Measurements from ENCODE around the gene CRKL. TPM values are rescaled to one million over a fixed set of nuclear protein-coding genes. Genes with fewer than 3 reads are reported as not detected.

CRKL gene
- total and polyA plus RNA-seq, 12 donors = 15.6 to 69.1 (median 43.3) TPM

- Histone ChIP-seq H3K9me3 (replicated peaks in 1 of 3) (no peaks in the 10 kb centered on the region), H3K4me1 (replicated peaks in 1 of 2) (peaks cover 3 to 4% of the 10 kb centered on the region in 2 donors), H3K27ac (no peak overlapping the region), H3K4me3 (no peak overlapping the region), H3K36me3 (replicated peaks in 1 of 2) (no peaks in the 10 kb centered on the region), H3K27me3 (no peaks in the 10 kb centered on the region)
- DNase-seq = no peak
- no peak for TF ChIP-seq POLR2A (IDR thresholded peaks at IDR 0.05)
- TF ChIP-seq, protein P1, sequence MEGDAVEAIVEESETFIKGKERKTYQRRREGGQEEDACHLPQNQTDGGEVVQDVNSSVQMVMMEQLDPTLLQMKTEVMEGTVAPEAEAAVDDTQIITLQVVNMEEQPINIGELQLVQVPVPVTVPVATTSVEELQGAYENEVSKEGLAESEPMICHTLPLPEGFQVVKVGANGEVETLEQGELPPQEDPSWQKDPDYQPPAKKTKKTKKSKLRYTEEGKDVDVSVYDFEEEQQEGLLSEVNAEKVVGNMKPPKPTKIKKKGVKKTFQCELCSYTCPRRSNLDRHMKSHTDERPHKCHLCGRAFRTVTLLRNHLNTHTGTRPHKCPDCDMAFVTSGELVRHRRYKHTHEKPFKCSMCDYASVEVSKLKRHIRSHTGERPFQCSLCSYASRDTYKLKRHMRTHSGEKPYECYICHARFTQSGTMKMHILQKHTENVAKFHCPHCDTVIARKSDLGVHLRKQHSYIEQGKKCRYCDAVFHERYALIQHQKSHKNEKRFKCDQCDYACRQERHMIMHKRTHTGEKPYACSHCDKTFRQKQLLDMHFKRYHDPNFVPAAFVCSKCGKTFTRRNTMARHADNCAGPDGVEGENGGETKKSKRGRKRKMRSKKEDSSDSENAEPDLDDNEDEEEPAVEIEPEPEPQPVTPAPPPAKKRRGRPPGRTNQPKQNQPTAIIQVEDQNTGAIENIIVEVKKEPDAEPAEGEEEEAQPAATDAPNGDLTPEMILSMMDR (IDR thresholded peaks at IDR 0.05) = no peak
- 87 to 92% (median 90%) methylated on average over 20 of the region's 20 CpGs for WGBS, 4 donors
- intact Hi-C loops (cut with DNase I) = no loop called here
These were observed 42.6 kb downstream of the CRKL start for GRCh38 chr22:20959578-20960461.

GRCh38 chr22:20960609-20961008, 43.4 kb downstream of the CRKL start:
- intact Hi-C loops (cut with DNase I) = no loop called here
- Histone ChIP-seq H3K36me3 (replicated peaks in 1 of 2) (no peaks in the 10 kb centered on the region), H3K4me3 (no peak overlapping the region), H3K9me3 (replicated peaks in 1 of 3) (no peaks in the 10 kb centered on the region), H3K27me3 (no peaks in the 10 kb centered on the region), H3K4me1 (replicated peaks in 1 of 2) (peaks cover 6 to 9% of the 10 kb centered on the region in 2 donors), H3K27ac (no peak overlapping the region)
- WGBS, 4 donors = 80 to 94% (median 84%) methylated on average over 4 of the region's 4 CpGs
- no peak for TF ChIP-seq POLR2A (IDR thresholded peaks at IDR 0.05)
- TF ChIP-seq, protein P1 (IDR thresholded peaks at IDR 0.05) = no peak
- no peak for DNase-seq

DNA sequence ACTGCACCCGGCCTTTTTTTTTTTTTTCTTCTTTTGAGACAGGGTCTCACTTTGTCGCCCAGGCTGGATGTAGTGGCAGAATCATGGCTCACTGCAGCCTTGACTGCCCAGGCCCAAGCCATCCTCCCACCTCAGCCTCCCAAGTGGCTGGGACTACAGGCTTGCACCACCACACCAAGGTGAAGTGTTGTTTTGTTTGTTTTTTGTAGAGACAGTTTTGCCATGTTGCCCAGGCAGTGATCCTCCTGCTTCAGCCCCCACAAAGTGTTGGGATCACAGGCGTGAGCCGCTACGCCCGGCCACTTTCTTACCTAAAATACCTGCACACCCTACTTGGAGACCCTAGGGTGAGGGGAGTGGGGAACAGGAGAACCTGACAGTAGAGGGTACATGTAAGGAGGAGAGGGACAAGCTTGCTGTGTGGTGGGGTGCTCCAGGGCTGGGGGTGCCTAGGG, 45.3 kb downstream of the CRKL start:
- Histone ChIP-seq H3K27ac (no peak overlapping the region), H3K27me3 (no peaks in the 10 kb centered on the region), H3K36me3 (replicated peaks in 1 of 2) (no peaks in the 10 kb centered on the region), H3K4me3 (no peak overlapping the region), H3K9me3 (replicated peaks in 1 of 3) (no peaks in the 10 kb centered on the region), H3K4me1 (replicated peaks in 1 of 2) (peaks cover 6 to 9% of the 10 kb centered on the region in 2 donors)
- 86 to 94% (median 91%) methylated on average over 6 of the region's 6 CpGs for WGBS, 4 donors
- no peak for DNase-seq
- no peak for TF ChIP-seq POLR2A (IDR thresholded peaks at IDR 0.05)
- TF ChIP-seq, protein P1 (IDR thresholded peaks at IDR 0.05) = no peak
- intact Hi-C loops (cut with DNase I) = no loop called here

GRCh38 chr22:20963201-20964052, 46.2 kb downstream of the CRKL start:
- Histone ChIP-seq H3K4me1 (replicated peaks in 1 of 2) (peaks cover 6 to 9% of the 10 kb centered on the region in 2 donors), H3K4me3 (no peak overlapping the region), H3K27ac (no peak overlapping the region), H3K36me3 (replicated peaks in 1 of 2) (no peaks in the 10 kb centered on the region), H3K9me3 (replicated peaks in 1 of 3) (no peaks in the 10 kb centered on the region), H3K27me3 (no peaks in the 10 kb centered on the region)
- 70 to 80% (median 76%) methylated on average over 3 to 7 of the region's 7 CpGs for WGBS, 4 donors
- no peak for TF ChIP-seq POLR2A (IDR thresholded peaks at IDR 0.05)
- no peak for DNase-seq
- intact Hi-C loops (cut with DNase I) = no loop called here

Data from adrenal gland (tissue), 12 donors.